GM19035 (cell line): Measurements from ENCODE around the gene EFHD2.
"Not testable (repeated sequence)": the region's sequence is repeated elsewhere in the genome, so short reads cannot be mapped to it uniquely, and the experiment has no call there.

Experiments
- ATAC-seq: cut with Tn5 transposase; IDR thresholded peaks from one replicate; pipeline ENCODE4 v1.9.1; 2021; ENCODE audit not compliant: unreplicated experiment

EFHD2 gene

GRCh38 chr1:15409388-15410222 lies at the start of gene EFHD2:
TSS of gene EFHD2 (plus strand) at chr1:15409888. CDS start at chr1:15409972, 84 bp downstream.
- peak; percentile 77 for ATAC-seq

- no peak for ATAC-seq
These were observed 49.0 kb upstream of the EFHD2 start for GRCh38 chr1:15360700-15361099.

GRCh38 chr1:15362096-15362736 lies 47.5 kb upstream of the EFHD2 start:
- no peak for ATAC-seq

GRCh38 chr1:15362737-15363128 lies 47.0 kb upstream of the EFHD2 start:
- no peak for ATAC-seq

GRCh38 chr1:15364740-15365139 lies 44.9 kb upstream of the EFHD2 start:
- no peak for ATAC-seq

GRCh38 chr1:15368888-15369287 lies 40.8 kb upstream of the EFHD2 start:
- ATAC-seq: no peak

GRCh38 chr1:15370268-15370667 lies 39.4 kb upstream of the EFHD2 start:
- no peak for ATAC-seq

- no peak for ATAC-seq
These were observed 38.7 kb upstream of the EFHD2 start for GRCh38 chr1:15370781-15371520.

- ATAC-seq: no peak
These were observed 37.8 kb upstream of the EFHD2 start for GRCh38 chr1:15371610-15372545.

GRCh38 chr1:15378729-15379128 lies 31.0 kb upstream of the EFHD2 start:
- no peak for ATAC-seq

GRCh38 chr1:15379151-15379550 lies 30.5 kb upstream of the EFHD2 start:
- ATAC-seq: not testable (repeated sequence)

GRCh38 chr1:15380601-15381508 lies 28.8 kb upstream of the EFHD2 start:
- ATAC-seq: no peak

- no peak for ATAC-seq
These were observed 27.9 kb upstream of the EFHD2 start for GRCh38 chr1:15381805-15382204.

- no peak for ATAC-seq
These were observed 26.8 kb upstream of the EFHD2 start for GRCh38 chr1:15382601-15383518.

- ATAC-seq: no peak
These were observed 25.9 kb upstream of the EFHD2 start for GRCh38 chr1:15383810-15384209.

- ATAC-seq: peak; percentile 69
These were observed 25.3 kb upstream of the EFHD2 start for GRCh38 chr1:15384301-15384901.

GRCh38 chr1:15385420-15385819 lies 24.3 kb upstream of the EFHD2 start:
- ATAC-seq: no peak

GRCh38 chr1:15386164-15386749 lies 23.4 kb upstream of the EFHD2 start:
- ATAC-seq: no peak
